Lower leg skin (tissue), 3 donors: Measurements from ENCODE around the gene TWIST1.

Experiments used
- POLR2A ChIP-seq, 2 donors: fragments of 450-650 bp; IDR thresholded peaks; one replicate each; pipeline ENCODE4 v1.6.1; 2016 to 2017; ENCODE audit warnings: antibody characterized with exemption in 2 of 2, mild to moderate bottlenecking in 1 of 2, moderate library complexity in 1 of 2
- TF ChIP-seq, protein P1 (sequence below), 3 donors: fragments of 450-650 bp; IDR thresholded peaks; one replicate each; pipeline ENCODE4 v1.5.1; 2016; ENCODE audit warnings: antibody characterized with exemption in 3 of 3, mild to moderate bottlenecking in 3 of 3, moderate library complexity in 2 of 3

- TF ChIP-seq, protein P1, sequence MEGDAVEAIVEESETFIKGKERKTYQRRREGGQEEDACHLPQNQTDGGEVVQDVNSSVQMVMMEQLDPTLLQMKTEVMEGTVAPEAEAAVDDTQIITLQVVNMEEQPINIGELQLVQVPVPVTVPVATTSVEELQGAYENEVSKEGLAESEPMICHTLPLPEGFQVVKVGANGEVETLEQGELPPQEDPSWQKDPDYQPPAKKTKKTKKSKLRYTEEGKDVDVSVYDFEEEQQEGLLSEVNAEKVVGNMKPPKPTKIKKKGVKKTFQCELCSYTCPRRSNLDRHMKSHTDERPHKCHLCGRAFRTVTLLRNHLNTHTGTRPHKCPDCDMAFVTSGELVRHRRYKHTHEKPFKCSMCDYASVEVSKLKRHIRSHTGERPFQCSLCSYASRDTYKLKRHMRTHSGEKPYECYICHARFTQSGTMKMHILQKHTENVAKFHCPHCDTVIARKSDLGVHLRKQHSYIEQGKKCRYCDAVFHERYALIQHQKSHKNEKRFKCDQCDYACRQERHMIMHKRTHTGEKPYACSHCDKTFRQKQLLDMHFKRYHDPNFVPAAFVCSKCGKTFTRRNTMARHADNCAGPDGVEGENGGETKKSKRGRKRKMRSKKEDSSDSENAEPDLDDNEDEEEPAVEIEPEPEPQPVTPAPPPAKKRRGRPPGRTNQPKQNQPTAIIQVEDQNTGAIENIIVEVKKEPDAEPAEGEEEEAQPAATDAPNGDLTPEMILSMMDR (IDR thresholded peaks at IDR 0.05), result no peak
- TF ChIP-seq POLR2A (IDR thresholded peaks at IDR 0.05), result no peak
These were observed 26.9 kb downstream of the TWIST1 start for GRCh38 chr7:19090526-19090925.
